GM12873 (cell line): ENCODE results near the gene SASH1.

Experiments used
- CTCF ChIP-seq: IDR thresholded peaks from 2 replicates; pipeline ENCODE4 v1.5.1; 2012; ENCODE audit warnings: low read depth, mild to moderate bottlenecking, moderate library complexity, low read length, control low read depth; ENCODE audit not compliant: insufficient read depth; ENCODE audit errors: missing control alignments

Gene SASH1

GRCh38 chr6:148413321-148414091, 70.9 kb downstream of the SASH1 start:
- TF ChIP-seq CTCF: no peak

GRCh38 chr6:148414092-148414489, 71.5 kb downstream of the SASH1 start:
- no peak for TF ChIP-seq CTCF

DNA sequence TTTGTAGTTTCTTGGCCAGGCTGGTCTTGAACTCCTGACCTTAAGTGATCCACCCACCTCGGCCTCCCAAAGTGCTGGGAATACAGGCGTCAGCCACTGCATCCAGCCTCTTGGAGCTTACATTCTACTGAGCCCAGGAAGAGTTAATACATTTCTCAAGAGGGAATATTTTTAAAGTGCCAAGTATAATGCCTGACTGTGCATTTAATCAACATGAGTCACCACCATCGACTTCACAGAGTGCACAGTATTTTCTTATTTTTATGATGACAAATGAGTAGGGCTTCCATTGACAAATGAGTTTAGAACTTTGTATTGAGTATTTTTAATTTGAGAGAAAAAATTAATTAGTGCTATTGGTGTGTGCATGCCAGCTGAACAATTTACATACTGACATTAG, 72.2 kb downstream of the SASH1 start:
- no peak for TF ChIP-seq CTCF

DNA sequence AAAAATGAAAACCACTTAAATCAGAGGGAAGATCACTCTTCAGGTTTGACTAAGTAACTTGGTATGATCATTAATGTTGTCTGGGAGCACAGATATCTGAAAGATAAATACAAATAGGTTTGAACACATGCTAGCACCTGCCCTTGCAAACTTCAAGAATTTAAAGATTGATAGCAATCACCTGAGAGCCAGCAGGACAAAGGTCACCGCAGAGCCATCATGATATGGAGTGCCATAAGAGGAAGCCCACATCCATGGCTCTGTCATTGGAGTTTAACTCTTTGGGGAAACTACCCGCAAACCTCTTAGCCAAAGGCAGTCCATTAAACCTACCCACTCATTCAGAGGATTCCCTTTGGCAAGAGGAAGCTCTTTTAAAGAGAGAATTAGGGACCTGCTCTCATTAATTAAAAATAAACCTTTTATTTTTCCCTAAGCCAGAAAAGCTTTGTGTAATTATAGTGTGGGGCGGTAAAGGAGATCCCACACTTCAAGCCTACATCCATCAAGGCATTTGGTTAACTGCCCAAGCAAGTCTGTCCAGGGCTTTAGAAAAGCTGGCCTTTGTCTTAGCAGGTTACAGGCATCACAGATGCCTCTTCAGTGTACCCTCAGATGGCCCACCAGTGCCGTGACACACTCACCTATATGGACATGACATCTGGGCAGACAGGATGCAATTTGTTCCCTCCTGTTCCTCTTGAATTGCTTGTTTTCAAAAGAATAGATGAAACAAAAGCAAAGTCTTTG, 73.0 kb downstream of the SASH1 start:
- TF ChIP-seq CTCF: no peak

GRCh38 chr6:148416330-148416965, 73.8 kb downstream of the SASH1 start:
- no peak for TF ChIP-seq CTCF

- no peak for TF ChIP-seq CTCF
Observed at GRCh38 chr6:148417045-148417444, 74.4 kb downstream of the SASH1 start.

GRCh38 chr6:148419430-148419829, 76.8 kb downstream of the SASH1 start:
- TF ChIP-seq CTCF: no peak
